GM12878 (cell line): ENCODE results near the gene INO80.
"Not testable (repeated sequence)": the region's sequence is repeated elsewhere in the genome, so short reads cannot be mapped to it uniquely, and the experiment has no call there.

Experiments used
- EZH2 ChIP-seq: IDR thresholded peaks from 2 replicates; pipeline ENCODE4 v1.6.1; 2012; ENCODE audit warnings: low read depth, mild to moderate bottlenecking, control low read depth, inconsistent platforms, low read length, borderline replicate concordance; ENCODE audit not compliant: control insufficient read depth
- HCFC1 ChIP-seq: fragments of 150-350 bp; IDR thresholded peaks from 2 replicates; pipeline ENCODE4 v1.6.1; 2014; ENCODE audit warnings: low read length
- KDM1A ChIP-seq: fragments of 200-600 bp; sonication (generic); IDR thresholded peaks from 2 replicates; pipeline ENCODE4 v1.6.1; 2016; ENCODE audit warnings: borderline replicate concordance
- RFX5 ChIP-seq: IDR thresholded peaks from 2 replicates; pipeline ENCODE4 v1.6.1; 2011; ENCODE audit warnings: low read depth, low read length, improper control_type of control experiment
- SIN3A ChIP-seq: IDR thresholded peaks from 2 replicates; pipeline ENCODE4 v1.6.1; 2012; ENCODE audit warnings: low read depth, low read length, improper control_type of control experiment
- TF ChIP-seq, protein P1 (sequence below), 3 experiments: IDR thresholded peaks in 2 of 3; conservative IDR thresholded peaks in 1 of 3; 2 replicates each; pipeline ENCODE4 v1.5.1; 2011; ENCODE audit warnings: low read depth in 3 of 3, low read length in 3 of 3, mild to moderate bottlenecking in 3 of 3, control low read depth in 2 of 3, moderate library complexity in 2 of 3, inconsistent platforms in 1 of 3, mixed read lengths in 1 of 3; ENCODE audit not compliant: control insufficient read depth in 2 of 3, insufficient read depth in 1 of 3; ENCODE audit errors: extremely low read depth in 1 of 3
- TF ChIP-seq, protein P2 (sequence below): IDR thresholded peaks from 2 replicates; pipeline ENCODE4 v1.6.1; 2012; ENCODE audit warnings: mild to moderate bottlenecking, low read depth, low read length

DNA sequence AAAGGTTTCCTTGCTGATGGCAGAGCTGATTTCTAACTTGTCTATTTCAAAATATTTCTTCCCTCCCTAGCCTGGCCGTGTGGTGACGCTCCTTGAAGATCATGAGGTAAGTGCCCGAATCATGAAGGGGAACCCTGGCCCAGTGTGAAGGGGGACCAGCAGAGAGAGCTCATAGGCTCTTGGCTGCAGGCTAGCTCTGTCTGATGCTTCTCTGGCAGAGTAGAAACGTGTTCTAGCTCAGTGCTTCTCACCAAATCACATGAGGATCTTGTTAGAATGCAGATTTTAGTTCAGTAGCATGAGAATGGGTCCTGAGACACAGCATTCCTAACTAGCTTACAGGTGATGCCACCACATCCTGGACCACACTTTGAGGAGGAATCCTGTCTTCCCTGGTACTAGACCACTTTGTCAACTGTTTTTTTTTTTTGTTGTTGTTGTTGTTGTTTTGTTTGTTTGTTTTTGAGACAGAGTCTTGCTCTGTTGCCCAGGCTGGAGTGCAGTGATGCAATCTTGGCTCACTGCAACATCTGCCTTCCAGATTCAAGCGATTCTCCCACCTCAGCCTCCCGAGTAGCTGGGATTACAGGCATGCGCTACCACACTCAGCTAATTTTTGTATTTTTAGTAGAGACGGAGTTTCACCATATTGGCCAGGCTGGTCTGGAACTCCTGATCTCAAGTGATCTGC, 161.8 kb downstream of the INO80 start:
- TF ChIP-seq HCFC1, RFX5, KDM1A, SIN3A, EZH2: not testable (repeated sequence)
- TF ChIP-seq, protein P1, sequence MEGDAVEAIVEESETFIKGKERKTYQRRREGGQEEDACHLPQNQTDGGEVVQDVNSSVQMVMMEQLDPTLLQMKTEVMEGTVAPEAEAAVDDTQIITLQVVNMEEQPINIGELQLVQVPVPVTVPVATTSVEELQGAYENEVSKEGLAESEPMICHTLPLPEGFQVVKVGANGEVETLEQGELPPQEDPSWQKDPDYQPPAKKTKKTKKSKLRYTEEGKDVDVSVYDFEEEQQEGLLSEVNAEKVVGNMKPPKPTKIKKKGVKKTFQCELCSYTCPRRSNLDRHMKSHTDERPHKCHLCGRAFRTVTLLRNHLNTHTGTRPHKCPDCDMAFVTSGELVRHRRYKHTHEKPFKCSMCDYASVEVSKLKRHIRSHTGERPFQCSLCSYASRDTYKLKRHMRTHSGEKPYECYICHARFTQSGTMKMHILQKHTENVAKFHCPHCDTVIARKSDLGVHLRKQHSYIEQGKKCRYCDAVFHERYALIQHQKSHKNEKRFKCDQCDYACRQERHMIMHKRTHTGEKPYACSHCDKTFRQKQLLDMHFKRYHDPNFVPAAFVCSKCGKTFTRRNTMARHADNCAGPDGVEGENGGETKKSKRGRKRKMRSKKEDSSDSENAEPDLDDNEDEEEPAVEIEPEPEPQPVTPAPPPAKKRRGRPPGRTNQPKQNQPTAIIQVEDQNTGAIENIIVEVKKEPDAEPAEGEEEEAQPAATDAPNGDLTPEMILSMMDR (IDR thresholded peaks at IDR 0.05 in 2 of 3, conservative IDR thresholded peaks at IDR 0.05 in 1 of 3; ENCODE audit: control insufficient read depth in 2 of 3, extremely low read depth in 1 of 3, insufficient read depth in 1 of 3, low read depth in 3 of 3, low read length in 3 of 3) = not testable (repeated sequence)
- TF ChIP-seq, protein P2, sequence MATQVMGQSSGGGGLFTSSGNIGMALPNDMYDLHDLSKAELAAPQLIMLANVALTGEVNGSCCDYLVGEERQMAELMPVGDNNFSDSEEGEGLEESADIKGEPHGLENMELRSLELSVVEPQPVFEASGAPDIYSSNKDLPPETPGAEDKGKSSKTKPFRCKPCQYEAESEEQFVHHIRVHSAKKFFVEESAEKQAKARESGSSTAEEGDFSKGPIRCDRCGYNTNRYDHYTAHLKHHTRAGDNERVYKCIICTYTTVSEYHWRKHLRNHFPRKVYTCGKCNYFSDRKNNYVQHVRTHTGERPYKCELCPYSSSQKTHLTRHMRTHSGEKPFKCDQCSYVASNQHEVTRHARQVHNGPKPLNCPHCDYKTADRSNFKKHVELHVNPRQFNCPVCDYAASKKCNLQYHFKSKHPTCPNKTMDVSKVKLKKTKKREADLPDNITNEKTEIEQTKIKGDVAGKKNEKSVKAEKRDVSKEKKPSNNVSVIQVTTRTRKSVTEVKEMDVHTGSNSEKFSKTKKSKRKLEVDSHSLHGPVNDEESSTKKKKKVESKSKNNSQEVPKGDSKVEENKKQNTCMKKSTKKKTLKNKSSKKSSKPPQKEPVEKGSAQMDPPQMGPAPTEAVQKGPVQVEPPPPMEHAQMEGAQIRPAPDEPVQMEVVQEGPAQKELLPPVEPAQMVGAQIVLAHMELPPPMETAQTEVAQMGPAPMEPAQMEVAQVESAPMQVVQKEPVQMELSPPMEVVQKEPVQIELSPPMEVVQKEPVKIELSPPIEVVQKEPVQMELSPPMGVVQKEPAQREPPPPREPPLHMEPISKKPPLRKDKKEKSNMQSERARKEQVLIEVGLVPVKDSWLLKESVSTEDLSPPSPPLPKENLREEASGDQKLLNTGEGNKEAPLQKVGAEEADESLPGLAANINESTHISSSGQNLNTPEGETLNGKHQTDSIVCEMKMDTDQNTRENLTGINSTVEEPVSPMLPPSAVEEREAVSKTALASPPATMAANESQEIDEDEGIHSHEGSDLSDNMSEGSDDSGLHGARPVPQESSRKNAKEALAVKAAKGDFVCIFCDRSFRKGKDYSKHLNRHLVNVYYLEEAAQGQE = not testable (repeated sequence)
